GM06990 (cell line): Measurements from ENCODE around the gene RTF2.
"Not testable (repeated sequence)": the region's sequence is repeated elsewhere in the genome, so short reads cannot be mapped to it uniquely, and the experiment has no call there.

Source experiments
- DNase-seq: peaks from one replicate; pipeline ENCODE4 v3.0.0-alpha.2; 2011; ENCODE audit not compliant: insufficient read length; ENCODE audit errors: extremely low read depth
- H3K27me3 ChIP-seq: replicated peaks from 2 replicates; pipeline ENCODE4 v1.6.0; 2011; ENCODE audit warnings: low read length; ENCODE audit not compliant: control insufficient read depth, insufficient read depth
- H3K36me3 ChIP-seq: 2 replicates; pipeline ENCODE4 v1.5.1; 2011; ENCODE audit warnings: low read length; ENCODE audit not compliant: control insufficient read depth, insufficient read depth
- H3K4me3 ChIP-seq: replicated peaks from 2 replicates; pipeline ENCODE4 v1.5.1; 2011; ENCODE audit warnings: low read depth, mild to moderate bottlenecking, control low read depth, low read length
- CTCF ChIP-seq: IDR thresholded peaks from 2 replicates; pipeline ENCODE4 v1.5.1; 2011; ENCODE audit warnings: low read length, control low read depth, mild to moderate bottlenecking, inconsistent platforms; ENCODE audit not compliant: insufficient read depth, poor library complexity, severe bottlenecking

RTF2 gene

GRCh38 chr20:56522311-56522710 lies 53.9 kb downstream of the RTF2 start:
- Histone ChIP-seq H3K4me3 (no peak overlapping the region), H3K27me3 (no peaks in the 10 kb centered on the region), H3K36me3 (peaks cover 18% of the 10 kb centered on the region)
- no peak for TF ChIP-seq CTCF
- DNase-seq: no peak

DNA sequence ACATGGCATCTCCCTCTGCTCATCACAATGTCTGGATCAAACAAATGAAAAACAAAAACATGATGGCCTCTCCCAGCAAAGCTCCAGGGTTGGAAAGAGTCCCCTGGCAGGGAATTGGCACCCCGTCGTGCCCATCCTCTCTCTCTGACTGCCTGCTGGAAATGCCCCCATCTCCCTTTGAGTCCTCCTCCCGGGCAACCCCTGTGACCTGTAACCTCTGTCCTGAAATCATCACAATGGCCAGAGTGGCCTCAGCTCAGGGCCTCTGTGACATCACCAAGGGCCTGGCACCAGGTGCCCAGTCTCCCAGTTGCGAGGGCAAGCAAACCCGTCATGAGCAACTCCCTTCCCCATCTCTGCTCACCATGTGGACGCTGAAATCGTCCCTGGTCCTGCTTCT lies 56.0 kb downstream of the RTF2 start, which contains the start of gene FAM209A:
TSS of gene FAM209A (plus strand) at position 301 of the 400 bp plus-strand sequence. CDS start at position 366, 65 bp downstream.
- not testable (repeated sequence) for H3K36me3 ChIP-seq, DNase-seq, H3K4me3 ChIP-seq, H3K27me3 ChIP-seq

DNA sequence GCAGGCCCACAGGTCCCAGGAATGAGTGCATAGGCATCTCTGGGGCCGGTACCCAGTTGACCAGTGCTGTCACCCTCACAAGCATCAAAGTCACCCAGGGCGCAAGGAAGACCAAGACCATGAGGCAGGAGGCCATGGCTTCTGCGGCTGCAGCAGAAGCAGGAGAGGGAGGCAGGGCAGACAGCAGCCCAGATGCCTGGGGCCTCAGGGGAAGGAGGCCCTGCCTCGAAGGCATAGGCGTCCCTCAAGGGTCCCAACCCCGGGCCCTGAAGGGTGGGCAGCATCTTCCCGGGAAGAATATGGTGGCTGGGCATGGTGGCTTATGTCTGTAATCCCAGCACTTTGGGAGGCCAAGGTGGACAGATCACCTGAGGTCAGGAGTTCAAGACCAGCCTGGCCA lies 59.1 kb downstream of the RTF2 start:
- no peaks in the 10 kb centered on the region for H3K36me3 ChIP-seq
- no peak for TF ChIP-seq CTCF
- no peaks in the 10 kb centered on the region for H3K27me3 ChIP-seq
- H3K4me3 ChIP-seq: no peak overlapping the region
- no peak for DNase-seq

- H3K4me3 ChIP-seq, H3K27me3 ChIP-seq, DNase-seq, H3K36me3 ChIP-seq: not testable (repeated sequence)
Measured at GRCh38 chr20:56532946-56533345, 64.5 kb downstream of the RTF2 start, which contains the start of gene FAM209B. TSS of gene FAM209B (plus strand) at chr20:56533246. CDS start at chr20:56533342, 96 bp downstream.

- TF ChIP-seq CTCF: no peak
- H3K4me3 ChIP-seq: no peak overlapping the region
- no peaks in the 10 kb centered on the region for H3K36me3 ChIP-seq
- DNase-seq: no peak
- H3K27me3 ChIP-seq: no peaks in the 10 kb centered on the region
Measured at GRCh38 chr20:56537997-56538396, 69.6 kb downstream of the RTF2 start.

GRCh38 chr20:56540415-56540814 lies 72.0 kb downstream of the RTF2 start:
- no peaks in the 10 kb centered on the region for H3K36me3 ChIP-seq
- no peak for DNase-seq
- no peak overlapping the region for H3K4me3 ChIP-seq
- no peak for TF ChIP-seq CTCF
- no peaks in the 10 kb centered on the region for H3K27me3 ChIP-seq

DNA sequence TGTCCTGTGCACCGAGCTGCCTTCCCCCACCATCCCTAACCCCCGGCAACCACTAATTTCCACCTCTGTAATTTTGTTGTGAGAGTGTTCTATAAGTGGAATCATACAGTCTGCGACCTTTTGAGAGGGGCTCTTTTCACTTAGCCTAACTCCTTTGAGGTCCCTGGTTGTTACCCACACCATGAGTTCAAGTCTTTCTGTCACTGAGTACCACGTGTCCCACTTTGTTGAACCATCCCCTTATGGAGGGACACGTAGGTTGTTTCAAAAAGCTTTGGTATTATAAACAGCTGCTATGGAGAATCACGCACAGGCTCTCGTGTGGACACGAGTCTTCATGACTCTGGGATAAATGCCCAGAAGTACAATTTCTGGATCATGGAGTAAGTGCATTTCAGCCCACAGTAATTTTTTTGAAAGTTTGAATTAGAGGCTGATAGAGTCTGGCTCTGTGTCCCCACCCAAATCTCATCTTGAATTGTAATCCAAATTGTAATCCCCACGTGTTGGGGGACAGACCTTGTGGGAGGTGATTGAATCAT lies 74.1 kb downstream of the RTF2 start:
- Histone ChIP-seq H3K4me3 (no peak overlapping the region), H3K27me3 (no peaks in the 10 kb centered on the region), H3K36me3 (no peaks in the 10 kb centered on the region)
- DNase-seq: no peak
- TF ChIP-seq CTCF: no peak
